ENCODE results near the gene ARHGAP35. TPM values are rescaled to one million over a fixed set of nuclear protein-coding genes. Genes with fewer than 3 reads are reported as not detected.

ARHGAP35 gene
- total RNA-seq, 1 donor from 2014 or later, result 21.7 TPM

- TF ChIP-seq, protein P1, sequence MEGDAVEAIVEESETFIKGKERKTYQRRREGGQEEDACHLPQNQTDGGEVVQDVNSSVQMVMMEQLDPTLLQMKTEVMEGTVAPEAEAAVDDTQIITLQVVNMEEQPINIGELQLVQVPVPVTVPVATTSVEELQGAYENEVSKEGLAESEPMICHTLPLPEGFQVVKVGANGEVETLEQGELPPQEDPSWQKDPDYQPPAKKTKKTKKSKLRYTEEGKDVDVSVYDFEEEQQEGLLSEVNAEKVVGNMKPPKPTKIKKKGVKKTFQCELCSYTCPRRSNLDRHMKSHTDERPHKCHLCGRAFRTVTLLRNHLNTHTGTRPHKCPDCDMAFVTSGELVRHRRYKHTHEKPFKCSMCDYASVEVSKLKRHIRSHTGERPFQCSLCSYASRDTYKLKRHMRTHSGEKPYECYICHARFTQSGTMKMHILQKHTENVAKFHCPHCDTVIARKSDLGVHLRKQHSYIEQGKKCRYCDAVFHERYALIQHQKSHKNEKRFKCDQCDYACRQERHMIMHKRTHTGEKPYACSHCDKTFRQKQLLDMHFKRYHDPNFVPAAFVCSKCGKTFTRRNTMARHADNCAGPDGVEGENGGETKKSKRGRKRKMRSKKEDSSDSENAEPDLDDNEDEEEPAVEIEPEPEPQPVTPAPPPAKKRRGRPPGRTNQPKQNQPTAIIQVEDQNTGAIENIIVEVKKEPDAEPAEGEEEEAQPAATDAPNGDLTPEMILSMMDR (conservative IDR thresholded peaks at IDR 0.05; ENCODE audit: low read depth, low read length), result no peak
- H3K4me3 ChIP-seq (ENCODE audit: low read depth, low read length), result no peak overlapping the region
- no peak for DNase-seq (ENCODE audit: low read depth)
Observed at GRCh38 chr19:46834121-46834520, 26.7 kb upstream of the ARHGAP35 start.

GRCh38 chr19:46834984-46835383 is 25.8 kb upstream of the ARHGAP35 start:
- H3K4me3 ChIP-seq (ENCODE audit: low read depth, low read length), result no peak overlapping the region
- TF ChIP-seq, protein P1 (conservative IDR thresholded peaks at IDR 0.05; ENCODE audit: low read depth, low read length), result no peak
- no peak for DNase-seq (ENCODE audit: low read depth)

DNA sequence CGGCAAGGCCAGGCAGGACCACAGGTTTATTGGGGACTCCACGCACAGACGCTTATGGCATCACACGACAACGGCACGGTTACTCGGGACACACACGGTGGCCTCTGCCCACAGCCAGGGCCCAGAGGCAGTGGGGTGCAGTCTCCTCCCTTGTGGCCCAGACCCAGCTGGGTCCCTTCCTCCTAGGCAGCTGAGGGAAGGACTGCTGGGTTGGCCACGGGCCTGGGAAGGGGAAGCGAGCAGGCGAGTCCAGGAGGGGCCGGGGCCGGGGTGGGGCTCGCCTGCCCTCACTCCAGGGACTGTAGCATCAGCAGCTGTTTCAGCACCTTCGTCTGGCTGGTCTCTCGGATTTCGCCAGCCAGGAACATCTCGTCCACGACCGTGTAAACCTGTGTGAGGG is 22.6 kb upstream of the ARHGAP35 start:
- TF ChIP-seq, protein P1 (conservative IDR thresholded peaks at IDR 0.05; ENCODE audit: low read depth, low read length), result no peak
- no peak overlapping the region for H3K4me3 ChIP-seq (ENCODE audit: low read depth, low read length)
- no peak for DNase-seq (ENCODE audit: low read depth)

DNA sequence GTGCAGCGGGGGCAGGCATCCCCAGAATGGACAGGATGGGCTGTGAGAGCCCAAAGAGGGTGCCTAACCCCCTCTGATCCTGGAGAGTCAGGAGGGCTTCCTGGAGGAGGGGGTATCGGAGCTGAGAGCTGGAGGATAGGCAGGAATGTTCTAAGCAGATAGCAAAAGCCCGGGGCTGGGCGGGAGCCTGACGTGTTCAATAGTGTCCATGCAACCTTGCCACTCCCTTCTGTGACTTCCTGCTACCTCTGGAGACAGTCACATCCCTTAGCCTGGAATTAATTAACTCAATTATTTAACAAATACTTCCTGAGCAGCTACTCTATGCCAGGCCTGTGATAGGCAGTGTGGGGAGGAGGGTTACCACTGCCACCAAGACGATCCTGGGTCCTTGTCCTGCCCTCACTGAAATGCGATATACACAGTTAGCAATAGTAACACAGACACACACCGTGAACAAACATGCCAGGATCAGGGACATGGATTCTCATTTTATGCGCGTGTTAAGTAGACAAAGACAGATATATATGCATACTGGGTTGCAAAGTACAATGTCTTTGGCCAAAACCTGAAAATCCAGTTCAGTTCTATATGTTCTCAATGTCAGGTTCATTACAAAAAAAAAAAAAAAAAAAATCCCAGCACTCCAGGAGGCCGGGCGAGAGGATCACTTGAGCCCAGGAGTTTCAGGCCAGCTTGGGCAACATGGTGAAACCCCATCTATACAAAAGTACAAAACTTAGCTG is 20.9 kb upstream of the ARHGAP35 start:
- H3K4me3 ChIP-seq (ENCODE audit: low read depth, low read length), result no peak overlapping the region
- TF ChIP-seq, protein P1 (conservative IDR thresholded peaks at IDR 0.05; ENCODE audit: low read depth, low read length), result no peak
- DNase-seq (ENCODE audit: low read depth), result no peak

DNA sequence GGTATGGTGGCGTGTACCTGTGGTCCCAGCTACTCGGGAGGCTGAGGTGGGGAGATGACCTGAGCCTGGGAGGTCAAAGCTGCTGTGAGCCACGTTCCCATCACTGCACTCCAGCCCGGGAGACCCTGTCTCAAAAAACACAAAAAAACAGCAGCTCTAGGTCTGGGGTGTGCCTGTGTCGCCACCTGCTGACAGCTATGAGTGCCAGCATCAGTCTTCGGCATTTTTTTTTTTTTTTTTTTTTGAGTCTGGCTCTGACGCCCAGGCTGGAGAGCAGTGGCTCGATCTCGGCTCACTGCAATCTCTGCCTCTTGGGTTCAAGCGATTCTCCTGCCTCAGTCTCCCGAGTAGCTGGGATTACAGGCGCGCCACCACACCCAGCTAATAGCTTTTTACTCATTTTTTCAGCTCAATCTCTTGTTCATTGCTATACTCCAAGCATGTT is 20.3 kb upstream of the ARHGAP35 start:
- TF ChIP-seq, protein P1 (conservative IDR thresholded peaks at IDR 0.05; ENCODE audit: low read depth, low read length), result peak; percentile 85
- DNase-seq (ENCODE audit: low read depth), result no peak
- no peak overlapping the region for H3K4me3 ChIP-seq (ENCODE audit: low read depth, low read length)

DNA sequence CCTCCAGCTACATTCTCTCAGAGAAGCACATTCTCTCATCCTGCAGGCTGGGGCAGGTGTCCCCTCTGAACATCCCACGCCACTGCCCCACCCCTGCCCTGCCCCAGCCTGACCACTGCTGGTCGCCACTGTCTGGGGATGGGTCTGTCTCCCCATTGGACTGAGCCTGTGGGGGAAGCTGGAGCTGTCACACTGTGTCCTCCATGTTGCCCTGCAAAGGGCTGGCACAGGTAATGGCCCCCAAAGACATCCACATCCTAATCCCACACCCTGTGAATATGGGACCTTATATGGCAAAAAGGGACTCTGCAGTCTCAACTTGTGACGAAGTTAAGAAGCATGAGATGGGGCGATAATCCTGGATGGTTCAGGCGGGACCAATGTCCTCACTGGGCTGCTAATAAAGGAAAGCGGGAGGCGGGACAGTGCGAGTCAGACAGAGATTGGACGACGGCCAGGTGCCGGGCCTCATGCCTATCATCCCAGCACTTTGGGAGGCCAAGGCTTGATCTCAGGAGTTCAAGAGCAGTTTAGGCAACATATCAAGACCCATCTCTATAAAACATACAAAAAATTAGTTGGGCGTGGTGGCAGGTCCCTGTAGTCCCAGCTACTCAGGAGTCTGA is 19.2 kb upstream of the ARHGAP35 start:
- no peak for DNase-seq (ENCODE audit: low read depth)
- H3K4me3 ChIP-seq (ENCODE audit: low read depth, low read length), result no peak overlapping the region
- TF ChIP-seq, protein P1 (conservative IDR thresholded peaks at IDR 0.05; ENCODE audit: low read depth, low read length), result no peak

All from epithelial cell of proximal tubule (primary cell).